HG02970 (cell line): ENCODE data around the gene BICC1.

Experiments used
- ATAC-seq: cut with Tn5 transposase; IDR thresholded peaks from one replicate; pipeline ENCODE4 v1.9.1; 2021; ENCODE audit warnings: mild to moderate bottlenecking, moderate library complexity, moderate number of reproducible peaks; ENCODE audit not compliant: unreplicated experiment, low FRiP score

The BICC1 gene

GRCh38 chr10:58556516-58557165 lies 44.0 kb downstream of the BICC1 start:
- ATAC-seq, result no peak

GRCh38 chr10:58557714-58558113 lies 45.0 kb downstream of the BICC1 start:
- no peak for ATAC-seq

- ATAC-seq, result no peak
Measured at GRCh38 chr10:58560068-58560467, 47.4 kb downstream of the BICC1 start.

- ATAC-seq, result no peak
Measured at GRCh38 chr10:58565271-58565670, 52.6 kb downstream of the BICC1 start.

- ATAC-seq, result no peak
Measured at GRCh38 chr10:58567652-58568051, 55.0 kb downstream of the BICC1 start.

GRCh38 chr10:58568428-58568935 lies 55.8 kb downstream of the BICC1 start:
- ATAC-seq, result no peak

- no peak for ATAC-seq
Measured at GRCh38 chr10:58570307-58570723, 57.6 kb downstream of the BICC1 start.

- ATAC-seq, result no peak
Measured at GRCh38 chr10:58570979-58571378, 58.3 kb downstream of the BICC1 start.

GRCh38 chr10:58573144-58573543 lies 60.5 kb downstream of the BICC1 start:
- ATAC-seq, result no peak

- ATAC-seq, result no peak
Measured at GRCh38 chr10:58574058-58574457, 61.4 kb downstream of the BICC1 start.

GRCh38 chr10:58575491-58575890 lies 62.8 kb downstream of the BICC1 start:
- no peak for ATAC-seq

GRCh38 chr10:58576751-58577436 lies 64.2 kb downstream of the BICC1 start:
- ATAC-seq, result no peak

- ATAC-seq, result no peak
Measured at GRCh38 chr10:58577437-58577777, 64.7 kb downstream of the BICC1 start.

- no peak for ATAC-seq
Measured at GRCh38 chr10:58578366-58578765, 65.7 kb downstream of the BICC1 start.

GRCh38 chr10:58579011-58579655 lies 66.5 kb downstream of the BICC1 start:
- ATAC-seq, result no peak

GRCh38 chr10:58582045-58582444 lies 69.4 kb downstream of the BICC1 start:
- ATAC-seq, result no peak

GRCh38 chr10:58585435-58585834 lies 72.8 kb downstream of the BICC1 start:
- ATAC-seq, result no peak

- ATAC-seq, result no peak
Measured at GRCh38 chr10:58586282-58587245, 73.9 kb downstream of the BICC1 start.

GRCh38 chr10:58587676-58588075 lies 75.0 kb downstream of the BICC1 start:
- no peak for ATAC-seq

- no peak for ATAC-seq
Measured at GRCh38 chr10:58588673-58589265, 76.1 kb downstream of the BICC1 start.
